AG04450 (cell line): ENCODE results near the gene TGFBR1. TPM values are rescaled to one million over a fixed set of nuclear protein-coding genes. Genes with fewer than 3 reads are reported as not detected.

ENCODE experiments used
- CTCF ChIA-PET: fragments of 300-600, 350-600 bp; formaldehyde crosslinking; extraction: SDS; loops from one replicate; lab custom pipeline; 2022; ENCODE audit warnings: antibody characterized with exemption, inconsistent platforms; lab: Charles Lee
- POLR2A ChIA-PET: fragments of 350-600 bp; formaldehyde crosslinking; extraction: SDS; loops from one replicate; lab custom pipeline; 2021; ENCODE audit warnings: antibody characterized with exemption, inconsistent platforms; lab: Yijun Ruan, JAX
- DNase-seq: peaks from one replicate; pipeline ENCODE4 v3.0.0-alpha.2; 2011; ENCODE audit warnings: low read depth, low spot score
- H3K27ac ChIP-seq: one replicate; pipeline ENCODE4 v1.5.1; 2012; ENCODE audit warnings: low read depth, low read length, control low read depth
- H3K27me3 ChIP-seq: one replicate; pipeline ENCODE4 v1.6.0; 2012; ENCODE audit warnings: low read length; ENCODE audit not compliant: control insufficient read depth, insufficient read depth
- H3K4me3 ChIP-seq: 2 replicates; pipeline ENCODE4 v1.5.1; 2011; ENCODE audit warnings: mild to moderate bottlenecking, low read depth, low read length, control low read depth
- H3K9me3 ChIP-seq: 2 replicates; pipeline ENCODE4 v1.5.1; 2012; ENCODE audit warnings: low read length; ENCODE audit not compliant: control insufficient read depth, insufficient read depth
- CTCF ChIP-seq: IDR thresholded peaks from 2 replicates; pipeline ENCODE4 v1.5.1; 2011; ENCODE audit warnings: low read depth, low read length, control low read depth, inconsistent platforms
- polyA plus RNA-seq: library from polyadenylated mRNA; depleted of rRNA; stranded (reverse); fragments of >200 nt; gene quantifications from 2 replicates; pipeline ENCODE4 v1.2.3, GENCODE V29; 2011

The TGFBR1 gene
- polyA plus RNA-seq, 1 experiment, result 86.3 TPM

GRCh38 chr9:99101271-99101670, 3.6 kb upstream of the TGFBR1 start:
- no peak for TF ChIP-seq CTCF
- Histone ChIP-seq H3K4me3 (no peak overlapping the region), H3K27ac (no peak overlapping the region), H3K27me3 (peaks cover 5% of the 10 kb centered on the region), H3K9me3 (no peaks in the 10 kb centered on the region)
- DNase-seq, result no peak
- CTCF ChIA-PET, result interaction anchor here (0.8 kb wide), 1 partner anchor 40 kb away, joined by 3 read pairs; no protein-coding TSS in a partner anchor
- POLR2A ChIA-PET, result interaction anchor here (0.5 kb wide), 1 partner anchor 72 kb away, joined by 3 read pairs; no protein-coding TSS in a partner anchor

GRCh38 chr9:99101812-99102211, 3.1 kb upstream of the TGFBR1 start:
- CTCF ChIA-PET, result interaction anchor here (0.8 kb wide), 1 partner anchor 39 kb away, joined by 3 read pairs; no protein-coding TSS in a partner anchor
- POLR2A ChIA-PET, result no interaction called here
- no peak overlapping the region for H3K27ac ChIP-seq
- peaks cover 2% of the 10 kb centered on the region for H3K27me3 ChIP-seq
- no peaks in the 10 kb centered on the region for H3K9me3 ChIP-seq
- no peak overlapping the region for H3K4me3 ChIP-seq
- TF ChIP-seq CTCF, result no peak
- DNase-seq, result no peak

DNA sequence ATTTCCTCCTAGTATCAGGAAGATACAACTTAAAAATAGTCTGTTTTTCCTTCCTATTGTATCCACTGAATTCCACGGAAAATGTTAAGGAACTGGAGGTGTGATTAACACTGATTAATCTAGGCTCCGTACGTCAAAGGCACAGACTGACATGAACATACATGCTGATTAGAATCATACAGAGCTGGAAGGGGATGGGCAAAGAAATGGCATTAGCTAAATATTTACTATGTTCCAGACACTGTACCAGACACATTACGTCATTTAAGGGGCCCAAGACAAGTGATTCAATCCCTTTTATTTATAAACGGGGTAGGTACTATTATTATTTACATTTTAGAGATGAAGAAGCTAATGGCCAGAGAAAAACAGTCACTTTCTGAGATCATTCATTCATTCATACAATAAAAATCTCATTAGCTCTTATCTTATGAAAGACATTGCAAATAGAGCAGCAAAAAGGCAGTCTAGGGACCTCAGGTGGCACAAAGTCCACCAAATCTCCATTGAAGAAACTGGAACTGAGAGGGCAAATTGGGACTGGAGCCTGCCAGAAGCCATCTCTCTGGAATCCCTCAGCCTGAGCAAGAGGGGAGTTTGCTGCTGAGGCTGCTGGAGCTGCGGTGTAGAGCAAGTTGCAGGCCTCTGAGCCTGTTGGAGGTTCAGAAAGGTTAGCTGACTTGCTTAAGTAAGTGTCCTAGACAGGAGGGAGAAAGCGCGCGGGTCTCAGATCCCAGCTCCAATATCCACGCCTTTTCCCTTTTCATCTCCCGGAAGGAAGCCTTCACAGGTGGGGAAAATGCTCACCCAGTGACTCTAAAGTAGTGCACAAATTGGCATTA, 1.6 kb upstream of the TGFBR1 start:
- Histone ChIP-seq H3K27me3 (no peaks in the 10 kb centered on the region), H3K4me3 (no peak overlapping the region; the same call in 1 of the 2 replicates), H3K9me3 (no peaks in the 10 kb centered on the region), H3K27ac (no peak overlapping the region)
- TF ChIP-seq CTCF, result no peak
- ChIA-PET POLR2A (interaction anchor here (1.9 to 3.5 kb wide), 2 partner anchors 73 to 84 kb away, joined by 13 to 20 read pairs; no protein-coding TSS in a partner anchor), CTCF (interaction anchor here (1.0 to 1.8 kb wide), 8 partner anchors 11 to 255 kb away, joined by 3 to 10 read pairs (median 4); no protein-coding TSS in a partner anchor)
- DNase-seq, result no peak

DNA sequence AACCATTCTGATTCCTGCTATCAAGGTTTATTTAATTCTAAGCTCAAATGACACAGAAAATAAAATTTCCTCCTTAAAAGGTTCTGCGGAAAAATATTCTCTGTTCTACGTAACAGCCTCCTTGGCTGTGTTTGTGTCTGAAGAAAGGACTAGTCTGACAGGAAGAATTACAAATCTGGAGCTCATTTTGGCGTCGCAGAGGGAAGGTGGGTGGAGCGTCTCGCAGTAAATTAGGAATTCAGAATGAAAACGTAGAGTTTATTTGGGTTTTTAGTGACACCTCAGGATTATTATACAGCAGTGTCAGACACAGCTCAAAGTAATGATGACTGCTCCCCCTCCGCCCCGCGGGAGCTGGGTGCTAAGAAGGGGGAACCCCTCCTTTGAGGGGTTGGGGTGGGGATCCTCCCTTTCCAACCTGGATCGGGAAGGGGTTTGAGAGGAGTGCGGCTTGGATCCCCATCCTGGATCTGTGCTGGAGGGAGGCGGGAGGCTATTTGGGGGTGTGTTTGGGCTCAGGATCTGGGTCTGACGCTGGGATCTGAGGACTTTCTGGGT, 933 bp upstream of the TGFBR1 start:
- Histone ChIP-seq H3K27me3 (no peaks in the 10 kb centered on the region), H3K4me3 (peak overlapping the region; percentile 67), H3K9me3 (no peaks in the 10 kb centered on the region), H3K27ac (peak overlapping the region; percentile 74)
- ChIA-PET POLR2A (interaction anchor here (0.7 to 3.5 kb wide), 7 partner anchors 12 to 255 kb away, joined by 3 to 20 read pairs (median 4); no protein-coding TSS in a partner anchor), CTCF (interaction anchor here (0.8 to 1.8 kb wide), 11 partner anchors 9 to 256 kb away, joined by 3 to 10 read pairs (median 4); no protein-coding TSS in a partner anchor)
- DNase-seq, result no peak
- TF ChIP-seq CTCF, result no peak
